Upper lobe of left lung (tissue), 4 donors: Measurements from ENCODE around the gene C1orf21.

Source experiments
- EP300 ChIP-seq, 4 donors: sonication (generic); formaldehyde crosslinking; IDR thresholded peaks; one replicate each; pipeline ENCODE4 v1.5.1; 2017; ENCODE audit warnings: antibody characterized with exemption in 4 of 4, control low read depth in 2 of 4
- POLR2A ChIP-seq, 4 donors: fragments of 450-650 bp; IDR thresholded peaks; one replicate each; pipeline ENCODE4 v1.5.1; 2016 to 2017; ENCODE audit warnings: antibody characterized with exemption in 4 of 4, mild to moderate bottlenecking in 2 of 4
- TF ChIP-seq, protein P1 (sequence below), 6 experiments: fragments of 450-650 bp in 4 of 6; fragments of 200-600 bp in 2 of 6; sonication (generic) in 2 of 6; IDR thresholded peaks; one replicate each; pipeline ENCODE4 v1.5.1; 2016 to 2019; ENCODE audit warnings: antibody characterized with exemption in 6 of 6

- TF ChIP-seq, protein P1, sequence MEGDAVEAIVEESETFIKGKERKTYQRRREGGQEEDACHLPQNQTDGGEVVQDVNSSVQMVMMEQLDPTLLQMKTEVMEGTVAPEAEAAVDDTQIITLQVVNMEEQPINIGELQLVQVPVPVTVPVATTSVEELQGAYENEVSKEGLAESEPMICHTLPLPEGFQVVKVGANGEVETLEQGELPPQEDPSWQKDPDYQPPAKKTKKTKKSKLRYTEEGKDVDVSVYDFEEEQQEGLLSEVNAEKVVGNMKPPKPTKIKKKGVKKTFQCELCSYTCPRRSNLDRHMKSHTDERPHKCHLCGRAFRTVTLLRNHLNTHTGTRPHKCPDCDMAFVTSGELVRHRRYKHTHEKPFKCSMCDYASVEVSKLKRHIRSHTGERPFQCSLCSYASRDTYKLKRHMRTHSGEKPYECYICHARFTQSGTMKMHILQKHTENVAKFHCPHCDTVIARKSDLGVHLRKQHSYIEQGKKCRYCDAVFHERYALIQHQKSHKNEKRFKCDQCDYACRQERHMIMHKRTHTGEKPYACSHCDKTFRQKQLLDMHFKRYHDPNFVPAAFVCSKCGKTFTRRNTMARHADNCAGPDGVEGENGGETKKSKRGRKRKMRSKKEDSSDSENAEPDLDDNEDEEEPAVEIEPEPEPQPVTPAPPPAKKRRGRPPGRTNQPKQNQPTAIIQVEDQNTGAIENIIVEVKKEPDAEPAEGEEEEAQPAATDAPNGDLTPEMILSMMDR (IDR thresholded peaks at IDR 0.05), result no peak
- no peak for TF ChIP-seq POLR2A (IDR thresholded peaks at IDR 0.05)
- TF ChIP-seq EP300 (IDR thresholded peaks at IDR 0.05), result no peak
Observed at GRCh38 chr1:184593597-184593996, 206.8 kb downstream of the C1orf21 start.
